OCI-LY7 (cell line): ENCODE measurements around the gene PRR4. TPM values are rescaled to one million over a fixed set of nuclear protein-coding genes. Genes with fewer than 3 reads are reported as not detected.

Experiments
- BruUV-seq: library from RNA; stranded (reverse); fragments of 400-500 nt; replicated peaks from 2 replicates; lab custom pipeline; 2021; lab: Mats Ljungman, UMichigan
- CTCF ChIA-PET: fragments of 300-600 bp; sonication (Branson Sonifier 250); formaldehyde crosslinking; loops from one replicate; lab custom pipeline; 2022; ENCODE audit warnings: antibody characterized with exemption; ENCODE audit not compliant: unreplicated experiment; lab: Charles Lee
- POLR2A ChIA-PET: fragments of 300-600 bp; sonication (Branson Sonifier 250); formaldehyde crosslinking; loops from one replicate; lab custom pipeline; 2022; ENCODE audit warnings: antibody characterized with exemption; lab: Charles Lee
- DNase-seq: peaks from one replicate; pipeline ENCODE4 v3.0.0-alpha.2; 2015; ENCODE audit warnings: low spot score
- H2AFZ ChIP-seq: fragments of 200-600 bp; sonication (generic), shearing (Covaris generic); 2 replicates; pipeline ENCODE4 v1.6.1; 2014; ENCODE audit warnings: mild to moderate bottlenecking, antibody characterized with exemption, low read length, moderate library complexity
- H3K27ac ChIP-seq: fragments of 200-600 bp; sonication (generic); 2 replicates; pipeline ENCODE4 v1.5.1; 2014; ENCODE audit warnings: mixed run types, low read depth, mild to moderate bottlenecking, moderate library complexity, low read length, inconsistent platforms; ENCODE audit not compliant: poor library complexity, severe bottlenecking
- H3K36me3 ChIP-seq: fragments of 200-600 bp; sonication (generic); 2 replicates; pipeline ENCODE4 v1.6.1; 2014; ENCODE audit warnings: mild to moderate bottlenecking, antibody characterized with exemption, low read length, moderate library complexity, mixed read lengths; ENCODE audit not compliant: insufficient read depth
- H3K4me1 ChIP-seq: fragments of 200-600 bp; sonication (generic); 2 replicates; pipeline ENCODE4 v1.5.1; 2014; ENCODE audit warnings: mild to moderate bottlenecking, low read length; ENCODE audit not compliant: insufficient read depth, poor library complexity, severe bottlenecking
- H3K4me2 ChIP-seq: fragments of 200-600 bp; sonication (generic); 2 replicates; pipeline ENCODE4 v1.6.1; 2014; ENCODE audit warnings: mild to moderate bottlenecking, low read length
- H3K4me3 ChIP-seq: fragments of 200-600 bp; sonication (generic); 2 replicates; pipeline ENCODE4 v1.5.1; 2014; ENCODE audit warnings: mild to moderate bottlenecking, low read depth, low read length; ENCODE audit not compliant: poor library complexity, severe bottlenecking
- H3K79me2 ChIP-seq: fragments of 200-600 bp; sonication (generic); 2 replicates; pipeline ENCODE4 v1.6.1; 2016; ENCODE audit warnings: low read depth, mild to moderate bottlenecking, low read length, moderate library complexity, mixed read lengths; ENCODE audit not compliant: insufficient read depth
- H3K9me2 ChIP-seq: fragments of 200-600 bp; sonication (generic); 2 replicates; pipeline ENCODE4 v1.6.1; 2016; ENCODE audit warnings: mild to moderate bottlenecking, low read length, mixed read lengths; ENCODE audit not compliant: insufficient read depth
- H3K9me3 ChIP-seq: fragments of 200-600 bp; sonication (generic); 2 replicates; pipeline ENCODE4 v1.6.1; 2014; ENCODE audit warnings: mild to moderate bottlenecking, mixed run types, low read length, mixed read lengths
- H4K20me1 ChIP-seq: fragments of 200-600 bp; sonication (generic); 2 replicates; pipeline ENCODE4 v1.6.1; 2014; ENCODE audit warnings: mild to moderate bottlenecking, antibody characterized with exemption, low read length, moderate library complexity, mixed read lengths; ENCODE audit not compliant: insufficient read depth
- CTCF ChIP-seq: fragments of 200-600 bp; sonication (generic); conservative IDR thresholded peaks from 2 replicates; pipeline ENCODE4 v1.5.1; 2014; ENCODE audit warnings: mild to moderate bottlenecking, antibody characterized with exemption, low read length, moderate library complexity, mixed read lengths
- EZH2phosphoT487 ChIP-seq: fragments of 200-600 bp; sonication (generic); IDR thresholded peaks from 2 replicates; pipeline ENCODE4 v1.6.1; 2018; ENCODE audit warnings: low read depth, borderline replicate concordance, mild to moderate bottlenecking, mixed run types, antibody characterized with exemption, low read length, moderate library complexity, mixed read lengths
- intact Hi-C: fragments of 100-400 bp; cut with micrococcal nuclease; formaldehyde crosslinking; loops from one replicate; pipeline ENCODE4 v1.10.0; 2022; ENCODE audit not compliant: unreplicated experiment
- total RNA-seq, 2 experiments: library from RNA; depleted of rRNA in 1 of 2; stranded (reverse); fragments of >200 nt in 1 of 2; shearing (Covaris generic) in 1 of 2; gene quantifications; 2 replicates each; pipeline ENCODE4 v1.2.3, GENCODE V29; 2014 to 2022

PRR4 gene
- total RNA-seq, 2 experiments from 2014 or later = 1.5 TPM; not detected in 1

DNA sequence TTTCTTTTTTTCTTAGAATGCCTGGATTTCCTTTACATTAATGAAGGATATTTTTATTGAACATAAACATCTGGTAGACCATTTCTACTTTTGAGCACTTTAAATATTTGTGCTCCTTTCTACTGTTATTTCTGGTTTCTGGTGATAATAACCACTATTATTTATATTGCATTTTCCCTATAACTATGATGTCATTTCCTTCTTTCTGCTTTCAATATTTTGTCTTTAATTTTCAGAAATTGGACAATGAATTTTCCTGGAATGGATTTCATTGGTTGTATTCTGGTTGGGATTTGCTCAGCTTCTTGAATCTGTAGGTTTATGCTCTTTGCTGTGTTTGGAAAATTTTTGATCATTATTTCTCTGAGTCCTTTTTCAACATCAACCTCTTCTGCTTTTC lies 40.0 kb upstream of the PRR4 start:
- no peaks in the 10 kb centered on the region for H3K4me1 ChIP-seq
- TF ChIP-seq EZH2phosphoT487 (no peak), CTCF (no peak)
- BruUV-seq = no TSS peak
- no peak for DNase-seq
- H3K79me2 ChIP-seq = no peaks in the 10 kb centered on the region
- no peaks in the 10 kb centered on the region for H3K36me3 ChIP-seq
- H3K27ac ChIP-seq = no peak overlapping the region
- no peak overlapping the region for H3K4me2 ChIP-seq
- ChIA-PET CTCF (no interaction called here), POLR2A (no interaction called here)
- intact Hi-C loops = no loop called here
- no peaks in the 10 kb centered on the region for H3K9me3 ChIP-seq
- H3K4me3 ChIP-seq = no peak overlapping the region
- H2AFZ ChIP-seq = no peak overlapping the region
- no peaks in the 10 kb centered on the region for H4K20me1 ChIP-seq
- no peaks in the 10 kb centered on the region for H3K9me2 ChIP-seq

GRCh38 chr12:10884086-10884725 lies 34.9 kb upstream of the PRR4 start, which contains the start of gene PRH1:
PRH1 (minus strand) TSS chr12:10884255; CDS start chr12:10884217, 38 bp downstream.
- Histone ChIP-seq H3K4me1 (no peaks in the 10 kb centered on the region), H3K27ac (no peak within 1 kb of the TSS), H3K4me2 (no peak within 1 kb of the TSS), H4K20me1 (no peaks in the 10 kb centered on the region), H3K9me2 (no peaks in the 10 kb centered on the region), H3K9me3 (no peaks in the 10 kb centered on the region), H3K36me3 (no peaks in the 10 kb centered on the region), H2AFZ (no peak within 1 kb of the TSS), H3K4me3 (no peak within 1 kb of the TSS), H3K79me2 (no peaks in the 10 kb centered on the region)
- TF ChIP-seq EZH2phosphoT487 (no peak), CTCF (no peak)
- DNase-seq = no peak
- ChIA-PET POLR2A (no interaction called here), CTCF (no interaction called here)
- intact Hi-C loops = no loop called here
- BruUV-seq = no TSS peak

DNA sequence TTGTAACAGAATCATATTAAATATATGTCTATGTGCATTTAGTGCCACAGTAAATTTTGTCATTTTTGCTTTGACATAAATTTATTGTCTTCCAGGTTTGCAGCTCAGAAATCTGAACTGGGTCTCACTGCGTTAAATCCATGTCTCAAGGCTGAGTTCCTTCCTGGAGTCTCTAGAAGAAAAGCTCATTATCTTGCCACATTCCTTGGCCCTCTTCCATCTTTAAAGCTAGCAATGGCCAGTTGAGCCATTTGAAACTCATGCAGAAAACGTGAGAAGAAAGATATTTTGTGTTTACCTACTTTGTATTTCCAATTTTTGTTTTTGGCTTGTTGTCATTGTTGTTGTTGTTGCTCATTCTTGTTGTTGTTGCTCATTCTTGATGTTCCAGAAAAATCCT lies 24.1 kb upstream of the PRR4 start:
- Histone ChIP-seq H3K4me3 (no peak overlapping the region), H3K4me2 (no peak overlapping the region), H3K36me3 (no peaks in the 10 kb centered on the region), H2AFZ (no peak overlapping the region), H3K9me3 (no peaks in the 10 kb centered on the region), H3K27ac (no peak overlapping the region), H4K20me1 (no peaks in the 10 kb centered on the region), H3K4me1 (no peaks in the 10 kb centered on the region), H3K79me2 (no peaks in the 10 kb centered on the region), H3K9me2 (no peaks in the 10 kb centered on the region)
- ChIA-PET CTCF (no interaction called here), POLR2A (interaction anchor here (0.6 kb wide), 1 partner anchor 19 kb away, joined by 3 read pairs; no protein-coding TSS in a partner anchor)
- TF ChIP-seq CTCF (no peak), EZH2phosphoT487 (no peak)
- no peak for DNase-seq
- intact Hi-C loops = no loop called here
- no TSS peak for BruUV-seq
